Renal cortical epithelial cell (primary cell): ENCODE measurements around the gene PGRMC1. TPM values are rescaled to one million over a fixed set of nuclear protein-coding genes. Genes with fewer than 3 reads are reported as not detected.

ENCODE experiments used
- total RNA-seq: library from RNA; depleted of rRNA; stranded (reverse); fragments of >200 nt; gene quantifications from 2 replicates; pipeline ENCODE4 v1.2.3, GENCODE V29; 2014

Gene PGRMC1
- total RNA-seq, 1 donor from 2014 or later: 259 TPM

Other genes starting within 250 kb of the PGRMC1 start
- not detected in 2 replicates for gene CT47C1, start 163.3 kb upstream of the PGRMC1 start, total RNA-seq
- not detected in 2 replicates for gene KIAA1210, start 108.5 kb upstream of the PGRMC1 start, total RNA-seq
- 18.7 and 24.3 TPM in 2 replicates for gene SLC25A43, start 163.1 kb downstream of the PGRMC1 start, total RNA-seq
- gene SLC25A5, start 232.2 kb downstream of the PGRMC1 start, total RNA-seq: 194 and 195 TPM in 2 replicates